SK-N-SH treated with all-trans-retinoic acid at 6 μM for 48 hours (cell line): ENCODE measurements around the gene FPGS.

Source experiments
- ARNTL ChIP-seq: fragments of 450-650 bp; formaldehyde crosslinking; IDR thresholded peaks from 2 replicates; pipeline ENCODE4 v1.5.0; 2020; ENCODE audit warnings: low read depth, mild to moderate bottlenecking, moderate library complexity, borderline replicate concordance
- TOX ChIP-seq: fragments of 250-450 bp; sonication (Bioruptor Pico); IDR thresholded peaks from 2 replicates; pipeline ENCODE4 v1.8.0; 2021; ENCODE audit warnings: mild to moderate bottlenecking, moderate library complexity, borderline replicate concordance
- ZNF8 ChIP-seq: fragments of 450-650 bp; formaldehyde crosslinking; IDR thresholded peaks from 2 replicates; pipeline ENCODE4 v1.5.0; 2020; ENCODE audit warnings: mild to moderate bottlenecking, moderate library complexity

DNA sequence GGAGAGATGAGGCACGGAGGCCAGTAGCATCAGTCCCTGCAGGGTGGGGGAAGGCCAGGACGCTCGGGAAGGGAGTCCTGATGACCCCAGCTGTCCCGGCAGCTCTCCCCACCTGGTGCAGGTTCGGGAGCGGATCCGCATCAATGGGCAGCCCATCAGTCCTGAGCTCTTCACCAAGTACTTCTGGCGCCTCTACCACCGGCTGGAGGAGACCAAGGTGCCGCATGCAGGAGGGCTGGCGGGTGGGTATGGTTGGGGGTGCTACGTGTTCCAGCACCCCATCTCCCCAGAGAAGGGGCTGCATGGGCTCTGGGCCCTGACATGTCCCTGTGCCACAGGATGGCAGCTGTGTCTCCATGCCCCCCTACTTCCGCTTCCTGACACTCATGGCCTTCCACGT is 4.2 kb downstream of the FPGS start:
- TF ChIP-seq TOX (CRISPR knock-in tag) (no peak), ARNTL (CRISPR knock-in tag) (no peak), ZNF8 (CRISPR knock-in tag) (no peak)
